ENCODE results near the gene PYGB.

The PYGB gene

GRCh38 chr20:25271486-25272222, 23.8 kb downstream of the PYGB start:
- DNase-seq (ENCODE audit: low read depth, low spot score): no peak

- DNase-seq (ENCODE audit: low read depth, low spot score): no peak
Measured at GRCh38 chr20:25272223-25273000, 24.5 kb downstream of the PYGB start.

- no peak for DNase-seq (ENCODE audit: low read depth, low spot score)
Measured at GRCh38 chr20:25273046-25273445, 25.2 kb downstream of the PYGB start.

GRCh38 chr20:25273541-25274358, 25.9 kb downstream of the PYGB start:
- DNase-seq (ENCODE audit: low read depth, low spot score): no peak

- DNase-seq (ENCODE audit: low read depth, low spot score): no peak
Measured at GRCh38 chr20:25274481-25274880, 26.6 kb downstream of the PYGB start.

GRCh38 chr20:25274891-25275812, 27.3 kb downstream of the PYGB start:
- DNase-seq (ENCODE audit: low read depth, low spot score): no peak

- DNase-seq (ENCODE audit: low read depth, low spot score): no peak
Measured at GRCh38 chr20:25275813-25276532, 28.1 kb downstream of the PYGB start.

- DNase-seq (ENCODE audit: low read depth, low spot score): no peak
Measured at GRCh38 chr20:25276533-25277050, 28.7 kb downstream of the PYGB start.

GRCh38 chr20:25277051-25277801, 29.3 kb downstream of the PYGB start:
- no peak for DNase-seq (ENCODE audit: low read depth, low spot score)

- no peak for DNase-seq (ENCODE audit: low read depth, low spot score)
Measured at GRCh38 chr20:25277941-25278521, 30.1 kb downstream of the PYGB start.

GRCh38 chr20:25278636-25279361, 30.9 kb downstream of the PYGB start:
- DNase-seq (ENCODE audit: low read depth, low spot score): no peak

GRCh38 chr20:25279403-25279802, 31.5 kb downstream of the PYGB start:
- DNase-seq (ENCODE audit: low read depth, low spot score): no peak

GRCh38 chr20:25280051-25280573, 32.2 kb downstream of the PYGB start:
- no peak for DNase-seq (ENCODE audit: low read depth, low spot score)

GRCh38 chr20:25280574-25281535, 33.0 kb downstream of the PYGB start:
- no peak for DNase-seq (ENCODE audit: low read depth, low spot score)

GRCh38 chr20:25281541-25281991, 33.7 kb downstream of the PYGB start:
- no peak for DNase-seq (ENCODE audit: low read depth, low spot score)

GRCh38 chr20:25282034-25282781, 34.3 kb downstream of the PYGB start:
- DNase-seq (ENCODE audit: low read depth, low spot score): no peak
